HG02798 (cell line): ENCODE results near the gene RNF31.

Experiments used
- ATAC-seq: cut with Tn5 transposase; IDR thresholded peaks from one replicate; pipeline ENCODE4 v1.9.1; 2021; ENCODE audit warnings: mild to moderate bottlenecking; ENCODE audit not compliant: unreplicated experiment, poor library complexity

Gene RNF31

GRCh38 chr14:24116128-24116814 lies 31.0 kb upstream of the RNF31 start:
- ATAC-seq, result no peak

- ATAC-seq, result no peak
Measured at GRCh38 chr14:24117179-24117578, 30.1 kb upstream of the RNF31 start.

- no peak for ATAC-seq
Measured at GRCh38 chr14:24119691-24120090, 27.6 kb upstream of the RNF31 start.

- no peak for ATAC-seq
Measured at GRCh38 chr14:24121210-24121609, 26.1 kb upstream of the RNF31 start.

DNA sequence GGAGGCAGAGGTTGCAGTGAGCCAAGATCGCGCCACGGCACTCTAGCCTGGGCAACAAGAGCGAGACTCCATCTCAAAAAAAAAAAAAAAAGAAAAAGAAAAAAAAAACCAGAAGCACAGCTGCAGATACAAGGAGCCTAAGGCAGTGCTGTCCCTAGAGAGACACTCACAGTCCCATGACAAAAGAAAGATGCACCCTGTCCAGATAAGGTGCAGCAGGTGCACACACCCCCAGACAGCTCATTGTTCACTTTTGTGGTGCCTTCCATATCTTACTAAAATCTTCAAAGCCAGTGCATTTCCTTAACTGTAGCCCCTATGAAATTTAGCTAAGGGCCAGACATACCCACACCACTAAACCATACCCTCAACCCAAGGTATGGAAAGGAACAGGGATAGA lies 24.9 kb upstream of the RNF31 start:
- ATAC-seq, result no peak

DNA sequence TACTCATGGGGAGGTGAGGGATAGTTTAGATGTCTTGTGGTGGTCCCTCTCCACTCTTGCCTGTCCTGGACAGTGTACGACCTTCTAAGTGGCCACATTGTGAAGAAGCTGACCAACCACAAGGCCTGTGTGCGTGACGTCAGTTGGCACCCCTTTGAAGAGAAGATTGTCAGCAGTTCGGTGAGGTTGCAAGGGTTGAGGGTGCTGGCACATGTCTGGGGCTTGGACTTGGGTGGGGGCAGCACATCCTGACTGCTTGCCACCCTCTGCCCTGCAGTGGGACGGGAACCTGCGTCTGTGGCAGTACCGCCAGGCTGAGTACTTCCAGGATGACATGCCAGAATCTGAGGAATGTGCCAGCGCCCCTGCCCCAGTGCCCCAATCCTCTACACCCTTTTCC lies 24.4 kb upstream of the RNF31 start:
- ATAC-seq, result no peak

DNA sequence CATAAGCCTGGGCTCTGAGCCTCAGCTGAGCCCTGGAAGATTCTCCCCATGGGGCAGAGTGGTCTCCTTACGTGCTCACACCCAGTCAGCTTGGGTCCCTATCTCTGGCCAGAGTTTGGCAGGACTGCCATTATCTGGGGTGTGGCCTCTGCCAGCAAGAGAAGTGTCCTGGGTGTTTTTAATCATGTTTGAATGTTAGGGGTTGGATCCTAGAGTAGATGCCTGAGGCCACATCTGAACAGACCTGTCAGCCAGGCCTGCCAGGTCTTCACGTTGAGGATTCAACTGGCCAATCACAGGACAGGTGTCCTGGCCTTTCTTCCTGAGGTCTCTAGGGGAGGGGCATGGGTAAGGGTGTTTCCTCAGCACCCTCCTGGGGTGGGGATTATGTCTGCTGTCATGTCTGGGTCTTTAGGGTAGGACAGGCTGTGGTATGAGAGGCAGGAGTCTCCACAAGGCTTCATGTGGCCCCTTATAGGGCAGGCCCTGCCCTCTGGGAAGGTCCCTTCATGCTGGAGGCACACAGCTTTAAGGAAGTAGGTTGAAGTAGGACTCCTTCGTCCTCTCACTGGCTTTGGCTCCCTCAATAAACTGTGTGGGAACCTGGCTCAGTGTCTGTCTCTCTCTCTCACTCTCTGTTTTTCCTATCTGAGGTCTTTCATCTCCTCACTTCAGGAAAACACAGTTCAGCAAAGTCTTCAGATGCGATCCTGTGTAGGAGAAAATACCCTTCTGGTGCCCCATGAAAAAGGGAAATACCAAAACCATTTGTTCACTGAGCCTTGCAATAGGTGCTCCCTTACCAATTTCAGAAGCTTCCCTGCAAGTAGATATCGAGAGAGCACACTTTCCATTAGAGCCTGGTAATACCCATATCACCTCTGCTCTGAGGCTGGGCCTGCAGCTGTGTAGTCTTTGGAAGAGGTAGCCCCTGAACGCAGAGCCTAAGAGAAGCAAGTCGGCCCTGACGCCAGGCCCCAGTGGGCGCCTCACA lies 23.6 kb upstream of the RNF31 start:
- peak; percentile 52 for ATAC-seq

- no peak for ATAC-seq
Measured at GRCh38 chr14:24126939-24127338, 20.4 kb upstream of the RNF31 start.

DNA sequence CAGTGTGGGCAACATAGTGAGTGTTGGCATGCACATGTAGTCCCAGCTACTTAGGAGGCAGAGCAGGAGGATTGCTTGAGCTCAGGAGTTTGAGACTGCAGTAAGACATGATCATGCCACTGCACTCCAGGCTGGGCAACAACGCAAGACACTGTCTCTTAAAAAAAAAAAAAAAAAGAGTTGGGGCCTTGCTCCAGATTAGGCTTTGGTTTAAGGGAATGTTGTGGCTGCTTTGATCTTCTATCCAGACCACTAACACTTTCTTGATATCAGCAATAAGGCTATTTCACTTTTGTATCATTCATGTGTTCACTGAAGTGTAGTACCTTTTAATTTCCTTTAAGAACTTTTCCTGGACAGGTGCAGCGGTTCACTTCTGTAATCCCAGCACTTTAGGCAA lies 19.6 kb upstream of the RNF31 start:
- ATAC-seq, result no peak

GRCh38 chr14:24129410-24129998 lies 17.8 kb upstream of the RNF31 start:
- ATAC-seq, result no peak

- no peak for ATAC-seq
Measured at GRCh38 chr14:24130380-24130716, 16.9 kb upstream of the RNF31 start, which contains the start of gene FITM1. FITM1 (plus strand) TSS chr14:24130659; CDS start chr14:24131564, 905 bp downstream.

- ATAC-seq, result no peak
Measured at GRCh38 chr14:24130717-24131548, 16.4 kb upstream of the RNF31 start.

- ATAC-seq, result no peak
Measured at GRCh38 chr14:24131549-24131966, 15.7 kb upstream of the RNF31 start.

DNA sequence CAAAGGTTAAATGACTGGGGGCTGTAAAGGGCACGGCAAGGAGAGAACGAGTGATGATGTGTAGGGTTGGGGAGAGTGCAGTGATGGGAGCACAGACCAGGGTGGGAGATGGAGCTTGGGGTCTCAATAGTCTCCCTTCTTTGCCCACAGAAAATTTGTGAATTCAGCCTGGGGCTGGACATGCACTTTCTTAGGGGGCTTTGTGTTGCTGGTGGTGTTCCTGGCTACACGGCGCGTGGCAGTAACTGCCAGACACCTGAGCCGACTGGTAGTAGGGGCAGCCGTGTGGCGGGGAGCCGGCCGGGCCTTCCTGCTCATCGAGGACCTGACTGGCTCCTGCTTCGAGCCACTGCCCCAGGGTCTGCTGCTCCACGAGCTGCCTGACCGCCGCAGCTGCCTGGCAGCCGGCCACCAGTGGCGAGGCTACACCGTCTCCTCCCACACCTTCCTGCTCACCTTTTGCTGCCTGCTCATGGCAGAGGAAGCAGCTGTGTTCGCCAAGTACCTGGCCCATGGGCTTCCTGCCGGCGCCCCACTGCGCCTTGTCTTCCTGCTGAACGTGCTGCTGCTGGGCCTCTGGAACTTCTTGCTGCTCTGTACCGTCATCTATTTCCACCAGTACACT lies 15.1 kb upstream of the RNF31 start:
- no peak for ATAC-seq

GRCh38 chr14:24132976-24133375 lies 14.3 kb upstream of the RNF31 start:
- ATAC-seq, result no peak

GRCh38 chr14:24133735-24134134 lies 13.6 kb upstream of the RNF31 start:
- no peak for ATAC-seq

DNA sequence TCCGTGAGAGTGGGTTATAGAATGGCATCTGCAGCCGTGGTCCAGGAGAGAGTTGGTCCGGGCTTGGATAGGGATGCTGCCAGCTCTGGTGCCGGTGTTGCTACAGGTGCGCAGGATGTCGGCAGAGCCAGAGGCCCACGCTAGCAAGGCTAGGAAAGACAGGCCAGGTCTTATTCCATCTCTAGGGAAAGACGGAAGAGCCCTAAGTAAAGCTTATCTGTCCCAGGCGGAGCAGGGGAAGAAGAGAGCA lies 11.8 kb upstream of the RNF31 start:
- no peak for ATAC-seq

DNA sequence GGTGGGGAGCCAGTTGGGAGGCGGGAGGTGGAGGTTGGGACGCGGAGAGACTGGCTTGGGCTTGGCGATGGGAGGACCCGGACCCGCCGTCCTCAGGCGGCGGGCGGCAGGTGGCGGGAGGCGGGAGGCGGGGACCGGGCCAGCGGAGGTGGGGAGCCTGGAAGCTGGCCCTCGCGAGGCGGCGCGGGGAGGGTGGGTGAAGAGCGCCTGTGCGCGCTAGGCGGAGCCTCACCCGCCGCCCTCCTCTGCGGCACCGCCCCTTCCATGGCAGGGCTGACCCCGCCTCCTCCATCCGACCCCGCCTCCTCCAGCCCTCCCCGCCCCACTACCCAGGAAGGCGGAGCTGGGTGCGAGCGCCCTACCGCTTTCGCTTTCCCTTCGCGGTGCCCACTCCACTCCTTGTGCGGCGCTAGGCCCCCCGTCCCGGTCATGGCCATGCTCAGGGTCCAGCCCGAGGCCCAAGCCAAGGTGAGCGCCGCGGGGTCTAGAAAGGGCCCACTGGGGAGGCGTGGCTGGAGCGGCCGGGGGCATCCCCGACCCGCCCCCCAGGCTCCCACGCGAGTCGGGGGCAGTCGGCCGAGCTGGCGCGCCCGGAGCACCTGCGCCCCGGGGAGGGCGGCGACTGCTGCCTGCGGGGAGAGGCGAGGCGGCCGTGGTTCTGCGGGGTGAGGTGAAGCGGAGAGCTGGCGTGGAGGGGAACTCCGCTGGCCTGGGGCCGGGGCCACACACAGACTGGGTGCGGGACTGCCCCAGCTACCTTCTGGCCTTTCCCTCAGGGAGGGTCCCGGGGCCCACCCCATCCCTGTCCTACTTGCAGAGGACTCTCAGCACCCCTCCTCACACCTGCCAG lies 11.2 kb upstream of the RNF31 start, which contains the start of gene PSME1:
Gene PSME1, plus strand, starts transcription at position 361 of the 850 bp plus-strand sequence. Its CDS starts 69 bp downstream, at position 430.
- ATAC-seq, result peak; percentile 90
